OCI-LY3 (cell line): ENCODE results near the gene CLVS2.

ENCODE experiments used
- EZH2phosphoT487 ChIP-seq: fragments of 200-600 bp; shearing (Covaris generic); IDR thresholded peaks from 2 replicates; pipeline ENCODE4 v1.6.1; 2018; ENCODE audit warnings: antibody characterized with exemption, mixed run types, low read depth
- TF ChIP-seq, protein P1 (sequence below): fragments of 200-600, 300-600 bp; sonication (generic); IDR thresholded peaks from 2 replicates; pipeline ENCODE4 v1.5.1; 2014; ENCODE audit warnings: antibody characterized with exemption, low read length, low read depth

DNA sequence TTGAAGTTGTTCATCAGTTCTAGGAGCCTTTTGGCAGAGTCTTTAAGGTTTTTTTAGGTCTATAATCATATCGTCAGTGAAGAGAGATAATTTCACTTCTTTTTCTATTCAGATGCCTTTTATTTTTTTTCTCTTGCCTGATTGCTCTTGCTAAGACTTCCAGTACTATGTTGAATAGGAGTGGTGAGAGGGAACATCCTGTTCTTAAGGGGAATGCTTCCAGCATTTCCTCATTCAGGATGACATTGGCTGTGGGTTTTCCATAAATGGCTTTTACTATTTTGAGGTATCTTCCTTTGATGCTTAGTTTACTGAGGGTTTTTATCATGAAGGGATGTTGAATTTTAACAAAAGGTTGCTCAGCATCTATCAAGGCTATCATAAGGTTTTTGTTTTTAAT, 109.5 kb downstream of the CLVS2 start:
- TF ChIP-seq, protein P1, sequence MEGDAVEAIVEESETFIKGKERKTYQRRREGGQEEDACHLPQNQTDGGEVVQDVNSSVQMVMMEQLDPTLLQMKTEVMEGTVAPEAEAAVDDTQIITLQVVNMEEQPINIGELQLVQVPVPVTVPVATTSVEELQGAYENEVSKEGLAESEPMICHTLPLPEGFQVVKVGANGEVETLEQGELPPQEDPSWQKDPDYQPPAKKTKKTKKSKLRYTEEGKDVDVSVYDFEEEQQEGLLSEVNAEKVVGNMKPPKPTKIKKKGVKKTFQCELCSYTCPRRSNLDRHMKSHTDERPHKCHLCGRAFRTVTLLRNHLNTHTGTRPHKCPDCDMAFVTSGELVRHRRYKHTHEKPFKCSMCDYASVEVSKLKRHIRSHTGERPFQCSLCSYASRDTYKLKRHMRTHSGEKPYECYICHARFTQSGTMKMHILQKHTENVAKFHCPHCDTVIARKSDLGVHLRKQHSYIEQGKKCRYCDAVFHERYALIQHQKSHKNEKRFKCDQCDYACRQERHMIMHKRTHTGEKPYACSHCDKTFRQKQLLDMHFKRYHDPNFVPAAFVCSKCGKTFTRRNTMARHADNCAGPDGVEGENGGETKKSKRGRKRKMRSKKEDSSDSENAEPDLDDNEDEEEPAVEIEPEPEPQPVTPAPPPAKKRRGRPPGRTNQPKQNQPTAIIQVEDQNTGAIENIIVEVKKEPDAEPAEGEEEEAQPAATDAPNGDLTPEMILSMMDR: no peak
- no peak for TF ChIP-seq EZH2phosphoT487
